ENCODE measurements around the gene LGALS16.

Gene LGALS16

GRCh38 chr19:39655613-39656012 is at the start of gene LGALS16:
Gene LGALS16, plus strand, starts transcription at chr19:39655913. Its CDS starts 49 bp downstream, at chr19:39655962.
- H3K4me2 ChIP-seq (ENCODE audit: low read depth, low read length, poor library complexity, severe bottlenecking): no peak within 1 kb of the TSS
- H3K9ac ChIP-seq (ENCODE audit: low read depth, low read length, poor library complexity, severe bottlenecking): no peak within 1 kb of the TSS
- H3K9me3 ChIP-seq (ENCODE audit: insufficient read depth, low read depth, low read length): no peaks in the 10 kb centered on the region

GRCh38 chr19:39607021-39607420 is 48.7 kb upstream of the LGALS16 start:
- H3K27me3 ChIP-seq (ENCODE audit: insufficient read depth, low read length, poor library complexity, severe bottlenecking): no peaks in the 10 kb centered on the region
- H3K9ac ChIP-seq (ENCODE audit: low read depth, low read length, poor library complexity, severe bottlenecking): no peak overlapping the region
- H3K4me3 ChIP-seq (ENCODE audit: low read length, poor library complexity, severe bottlenecking): no peak overlapping the region
- no peaks in the 10 kb centered on the region for H3K79me2 ChIP-seq (ENCODE audit: insufficient read depth, low read length)
- H3K4me1 ChIP-seq (ENCODE audit: insufficient read depth, low read length, poor library complexity, severe bottlenecking): no peaks in the 10 kb centered on the region
- H3K9me2 ChIP-seq (replicated peaks; ENCODE audit: low read depth, low read length): no peaks in the 10 kb centered on the region
- no peaks in the 10 kb centered on the region for H3K9me3 ChIP-seq (ENCODE audit: insufficient read depth, low read depth, low read length)
- no peak overlapping the region for H3K4me2 ChIP-seq (ENCODE audit: low read depth, low read length, poor library complexity, severe bottlenecking)
- H3F3A ChIP-seq (ENCODE audit: low read depth): no peaks in the 10 kb centered on the region
- no peaks in the 10 kb centered on the region for H4K20me1 ChIP-seq (ENCODE audit: insufficient read depth, low read length, poor library complexity, severe bottlenecking)
- TF ChIP-seq EZH2phosphoT487 (IDR thresholded peaks at IDR 0.05; ENCODE audit: borderline replicate concordance) (no peak), CTCF (conservative IDR thresholded peaks at IDR 0.05; ENCODE audit: low read length) (no peak)
- no peak overlapping the region for H2AFZ ChIP-seq (ENCODE audit: low read length)
- H3K36me3 ChIP-seq (ENCODE audit: insufficient read depth, low read length): no peaks in the 10 kb centered on the region

More at GRCh38 chr19:39655613-39656012, at the start of gene LGALS16:
- H4K20me1 ChIP-seq (ENCODE audit: insufficient read depth, low read length, poor library complexity, severe bottlenecking): no peaks in the 10 kb centered on the region
- no peaks in the 10 kb centered on the region for H3K9me2 ChIP-seq (replicated peaks; ENCODE audit: low read depth, low read length)
- no peak within 1 kb of the TSS for H3K4me3 ChIP-seq (ENCODE audit: low read length, poor library complexity, severe bottlenecking)
- no peaks in the 10 kb centered on the region for H3K27me3 ChIP-seq (ENCODE audit: insufficient read depth, low read length, poor library complexity, severe bottlenecking)
- H3F3A ChIP-seq (ENCODE audit: low read depth): no peaks in the 10 kb centered on the region
- TF ChIP-seq EZH2phosphoT487 (IDR thresholded peaks at IDR 0.05; ENCODE audit: borderline replicate concordance) (no peak), CTCF (conservative IDR thresholded peaks at IDR 0.05; ENCODE audit: low read length) (no peak)
- H2AFZ ChIP-seq (ENCODE audit: low read length): no peak within 1 kb of the TSS
- no peaks in the 10 kb centered on the region for H3K36me3 ChIP-seq (ENCODE audit: insufficient read depth, low read length)
- no peaks in the 10 kb centered on the region for H3K4me1 ChIP-seq (ENCODE audit: insufficient read depth, low read length, poor library complexity, severe bottlenecking)
- no peaks in the 10 kb centered on the region for H3K79me2 ChIP-seq (ENCODE audit: insufficient read depth, low read length)

GRCh38 chr19:39607561-39607960 is 48.2 kb upstream of the LGALS16 start:
- Histone ChIP-seq H2AFZ (ENCODE audit: low read length) (no peak overlapping the region), H3K9ac (ENCODE audit: low read depth, low read length, poor library complexity, severe bottlenecking) (no peak overlapping the region), H3K27me3 (ENCODE audit: insufficient read depth, low read length, poor library complexity, severe bottlenecking) (no peaks in the 10 kb centered on the region), H3K4me1 (ENCODE audit: insufficient read depth, low read length, poor library complexity, severe bottlenecking) (no peaks in the 10 kb centered on the region), H3K4me2 (ENCODE audit: low read depth, low read length, poor library complexity, severe bottlenecking) (no peak overlapping the region), H3K4me3 (ENCODE audit: low read length, poor library complexity, severe bottlenecking) (no peak overlapping the region), H3K79me2 (ENCODE audit: insufficient read depth, low read length) (no peaks in the 10 kb centered on the region), H3K9me2 (replicated peaks; ENCODE audit: low read depth, low read length) (no peaks in the 10 kb centered on the region), H3K36me3 (ENCODE audit: insufficient read depth, low read length) (no peaks in the 10 kb centered on the region), H4K20me1 (ENCODE audit: insufficient read depth, low read length, poor library complexity, severe bottlenecking) (no peaks in the 10 kb centered on the region), H3F3A (ENCODE audit: low read depth) (no peaks in the 10 kb centered on the region), H3K9me3 (ENCODE audit: insufficient read depth, low read depth, low read length) (no peaks in the 10 kb centered on the region)
- TF ChIP-seq EZH2phosphoT487 (IDR thresholded peaks at IDR 0.05; ENCODE audit: borderline replicate concordance): no peak
- no peak for TF ChIP-seq CTCF (conservative IDR thresholded peaks at IDR 0.05; ENCODE audit: low read length)

All from Loucy (cell line).